ENCODE measurements around the gene SLC22A23.
"Not testable (repeated sequence)": the region's sequence is repeated elsewhere in the genome, so short reads cannot be mapped to it uniquely, and the experiment has no call there.

Gene SLC22A23

DNA sequence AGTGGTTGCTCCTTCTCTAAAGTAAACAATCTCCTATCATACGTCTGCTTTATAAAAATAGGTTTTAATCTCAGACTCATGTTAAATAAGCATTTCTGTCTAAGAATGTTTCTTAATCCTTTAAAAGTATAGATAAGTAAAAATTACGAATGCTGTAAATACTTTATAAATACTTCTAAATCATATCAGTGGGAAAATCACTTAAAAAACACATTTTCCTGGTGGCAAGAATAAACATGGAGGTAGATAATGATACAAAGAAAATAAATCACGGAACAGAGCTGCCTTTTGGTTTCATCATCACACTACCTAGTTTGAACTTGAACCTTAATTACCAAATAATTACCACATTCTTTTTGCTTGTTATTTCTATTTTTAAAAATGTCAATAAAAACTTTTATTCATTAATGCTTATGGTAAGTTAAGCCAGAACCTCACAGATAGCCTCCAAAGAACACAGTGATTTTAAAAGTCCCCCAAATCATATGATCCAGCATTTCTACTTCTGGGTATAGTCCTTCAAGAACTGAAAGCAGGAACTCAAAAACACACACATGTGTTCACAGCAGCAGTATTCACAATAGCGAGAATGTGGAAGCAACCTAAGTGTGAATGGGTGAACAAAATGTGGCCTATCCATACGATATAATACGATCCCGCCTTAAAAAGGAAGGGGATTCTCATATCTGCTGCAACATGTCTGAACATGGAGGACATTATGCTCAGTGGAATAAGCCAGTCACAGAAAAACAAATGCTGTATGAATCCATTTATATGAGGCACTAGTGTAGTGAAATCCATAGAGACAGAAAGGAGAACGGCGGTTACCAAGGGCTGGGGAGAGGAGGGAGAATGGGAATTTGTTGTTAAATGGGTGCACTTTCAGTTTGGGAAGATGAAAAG is 72.4 kb downstream of the SLC22A23 start:
- DNase-seq (ENCODE audit: low read depth), result no peak

GRCh38 chr6:3383525-3383924 is 73.3 kb downstream of the SLC22A23 start:
- no peak for DNase-seq (ENCODE audit: low read depth)

DNA sequence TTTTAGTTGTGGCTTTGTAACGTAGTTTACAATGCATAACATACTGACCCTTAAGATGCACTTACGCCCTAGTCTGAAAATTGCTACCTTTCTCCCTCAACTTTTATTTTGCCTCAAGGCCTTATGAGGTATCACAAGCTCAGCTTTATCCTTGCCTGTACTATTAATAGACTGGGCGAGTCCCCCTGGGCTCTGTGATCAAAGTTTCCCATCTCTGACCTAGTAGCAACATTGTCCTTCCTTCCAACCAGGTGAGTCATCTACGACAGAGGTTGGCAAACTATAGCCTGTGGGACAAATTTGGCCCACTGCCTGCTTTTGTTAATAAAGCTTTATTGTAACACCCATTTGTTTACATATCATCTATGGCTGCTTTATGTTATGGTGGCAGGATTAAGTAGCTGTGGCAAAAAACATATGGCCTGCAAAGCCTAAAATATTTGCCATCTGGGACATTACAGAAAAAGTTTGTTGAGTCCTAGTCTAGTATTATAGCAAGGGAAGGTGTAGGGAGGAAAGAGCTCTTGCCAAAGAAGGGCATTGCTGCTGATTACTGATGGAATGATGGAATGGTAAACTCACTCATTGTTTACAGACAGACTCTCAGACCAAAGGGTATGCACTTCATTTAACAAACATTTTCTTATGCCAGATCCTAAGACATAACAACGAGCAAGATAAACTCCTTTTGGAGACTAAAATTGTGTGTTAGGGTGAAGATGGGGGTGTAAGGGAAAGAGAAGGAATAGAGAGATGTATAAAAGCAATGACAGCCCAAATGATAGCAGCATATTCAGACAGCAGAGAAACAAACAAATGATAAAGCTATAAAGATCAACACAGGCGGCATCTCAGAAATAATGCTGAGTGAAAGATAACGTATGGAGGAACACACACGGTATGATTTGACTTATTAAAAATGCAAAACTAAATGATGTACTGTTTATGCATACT is 74.2 kb downstream of the SLC22A23 start:
- no peak for DNase-seq (ENCODE audit: low read depth)

DNA sequence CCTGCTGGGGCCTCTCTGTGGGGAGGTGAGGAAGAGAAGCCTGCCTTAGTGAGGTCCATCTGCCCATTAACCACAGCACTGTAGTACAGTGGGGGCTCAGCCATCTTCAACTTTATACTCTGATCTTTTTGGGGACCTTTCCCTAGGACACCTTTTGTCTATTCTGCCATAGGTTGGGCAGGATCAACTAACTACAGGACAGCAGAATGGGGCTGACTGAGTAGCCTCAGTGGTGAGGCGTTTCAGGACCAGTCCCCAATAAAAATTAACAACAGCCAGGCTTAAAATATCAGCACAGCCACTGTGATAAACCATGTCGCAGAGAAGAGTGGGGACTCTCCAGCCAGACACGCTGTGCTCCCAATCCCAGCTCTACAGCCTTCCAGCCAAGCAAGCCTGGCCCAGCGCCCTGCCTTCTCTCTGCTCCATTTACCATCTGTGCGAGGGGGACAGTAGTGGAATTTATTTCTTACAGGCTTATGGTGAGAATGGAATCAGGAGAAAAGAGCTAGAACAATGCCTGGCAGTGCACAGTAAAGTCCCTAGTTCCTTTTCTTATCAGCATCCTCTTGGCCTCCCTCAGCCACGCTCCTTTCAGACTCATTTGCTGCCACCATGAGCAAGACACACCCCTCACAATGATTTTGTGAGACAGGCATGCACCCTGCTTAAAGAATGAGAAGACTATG is 75.5 kb downstream of the SLC22A23 start:
- no peak for DNase-seq (ENCODE audit: low read depth)

- DNase-seq (ENCODE audit: low read depth), result no peak
Observed at GRCh38 chr6:3380344-3381232, 76.3 kb downstream of the SLC22A23 start.

- no peak for DNase-seq (ENCODE audit: low read depth)
Observed at GRCh38 chr6:3379482-3380060, 77.3 kb downstream of the SLC22A23 start.

DNA sequence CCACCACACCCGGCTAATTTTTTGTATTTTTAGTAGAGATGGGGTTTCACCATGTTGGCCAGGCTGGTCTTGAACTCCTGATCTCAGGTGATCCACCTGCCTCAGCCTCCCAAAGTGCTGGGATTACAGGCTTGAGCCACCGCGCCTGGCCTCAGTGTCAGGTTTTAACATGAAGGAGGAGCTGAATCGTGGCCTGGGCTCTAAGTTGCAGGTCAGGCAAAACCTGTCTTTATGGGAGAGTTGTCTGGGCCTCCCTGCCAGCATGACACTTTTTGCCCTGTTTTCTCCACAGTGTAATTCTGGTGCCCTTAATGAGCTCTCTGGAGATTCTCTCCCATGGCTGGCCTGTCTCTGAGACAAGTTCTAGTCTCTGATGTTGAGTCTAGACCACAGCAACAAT is 78.0 kb downstream of the SLC22A23 start:
- not testable (repeated sequence) for DNase-seq (ENCODE audit: low read depth)

GRCh38 chr6:3378398-3378782 is 78.5 kb downstream of the SLC22A23 start:
- not testable (repeated sequence) for DNase-seq (ENCODE audit: low read depth)

- DNase-seq (ENCODE audit: low read depth), result no peak
Observed at GRCh38 chr6:3377536-3378397, 79.1 kb downstream of the SLC22A23 start.

- no peak for DNase-seq (ENCODE audit: low read depth)
Observed at GRCh38 chr6:3376893-3377535, 79.8 kb downstream of the SLC22A23 start.

DNA sequence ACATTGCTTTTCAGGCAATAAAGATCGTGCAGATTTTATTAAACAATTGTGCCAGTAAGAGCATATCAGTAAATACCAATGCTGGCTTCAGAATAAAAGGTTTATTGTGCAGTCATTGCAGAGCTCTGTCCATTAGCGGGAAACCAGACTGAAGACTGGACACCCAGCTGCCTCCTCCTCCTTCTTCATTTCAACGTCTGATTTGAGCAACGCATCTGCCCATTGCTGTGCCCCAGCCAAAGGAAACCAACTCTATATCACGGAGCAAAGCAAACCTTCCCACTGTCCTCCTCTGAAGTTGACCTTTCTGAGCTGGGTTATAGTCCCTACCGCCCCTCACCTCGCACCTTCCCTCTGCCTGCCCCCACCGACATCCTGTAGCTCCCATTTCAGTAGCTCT is 80.8 kb downstream of the SLC22A23 start:
- no peak for DNase-seq (ENCODE audit: low read depth)

GRCh38 chr6:3373597-3374203 is 83.2 kb downstream of the SLC22A23 start:
- DNase-seq (ENCODE audit: low read depth), result no peak

- no peak for DNase-seq (ENCODE audit: low read depth)
Observed at GRCh38 chr6:3372912-3373554, 83.8 kb downstream of the SLC22A23 start.

- DNase-seq (ENCODE audit: low read depth), result no peak
Observed at GRCh38 chr6:3372184-3372846, 84.5 kb downstream of the SLC22A23 start.

- no peak for DNase-seq (ENCODE audit: low read depth)
Observed at GRCh38 chr6:3371222-3371949, 85.5 kb downstream of the SLC22A23 start.

GRCh38 chr6:3370361-3371221 is 86.3 kb downstream of the SLC22A23 start:
- no peak for DNase-seq (ENCODE audit: low read depth)
